IMR-90 (cell line): ENCODE results near the gene CALY. TPM values are rescaled to one million over a fixed set of nuclear protein-coding genes. Genes with fewer than 3 reads are reported as not detected.

Experiments
- ATAC-seq: fragments of 200-7000 bp; cut with Tn5 transposase; 2 replicates; pipeline ENCODE4 v1.9.1; 2020; ENCODE audit warnings: low read depth, mild to moderate bottlenecking, moderate library complexity
- BruUV-seq: library from RNA; stranded (reverse); fragments of 400-500 nt; replicated peaks from 2 replicates; lab custom pipeline; 2021; lab: Mats Ljungman, UMichigan
- CTCF ChIA-PET: fragments of 300-600 bp; formaldehyde crosslinking; extraction: SDS; loops from one replicate; lab custom pipeline; 2021; ENCODE audit warnings: antibody characterized with exemption; lab: Yijun Ruan, JAX
- POLR2A ChIA-PET: fragments of 300-600 bp; sonication (Branson Sonifier 250); formaldehyde crosslinking; loops from one replicate; lab custom pipeline; 2022; ENCODE audit warnings: antibody characterized with exemption; ENCODE audit not compliant: unreplicated experiment; lab: Charles Lee
- DNase-seq: peaks from one replicate; pipeline ENCODE4 v3.0.0; 2013
- H2AFZ ChIP-seq: replicated peaks from 2 replicates; pipeline ENCODE3; 2013; ENCODE audit warnings: low read length, mild to moderate bottlenecking; ENCODE audit not compliant: poor library complexity
- H2AK5ac ChIP-seq: 2 replicates; pipeline ENCODE4 v1.6.1; 2013; ENCODE audit warnings: low read depth, low read length, inconsistent platforms
- H2AK9ac ChIP-seq: replicated peaks from 2 replicates; pipeline ENCODE3; 2013; ENCODE audit warnings: mild to moderate bottlenecking, low read depth, low read length, moderate library complexity; ENCODE audit not compliant: poor library complexity
- H2BK120ac ChIP-seq: 2 replicates; pipeline ENCODE4 v1.6.1; 2013; ENCODE audit warnings: low read depth, low read length, inconsistent platforms
- H2BK15ac ChIP-seq: 3 replicates; pipeline ENCODE4 v1.6.1; 2013; ENCODE audit warnings: low read depth, low read length, inconsistent platforms
- H2BK20ac ChIP-seq: 2 replicates; pipeline ENCODE4 v1.6.1; 2013; ENCODE audit warnings: low read depth, mild to moderate bottlenecking, inconsistent platforms, low read length, moderate library complexity
- H2BK5ac ChIP-seq: 2 replicates; pipeline ENCODE4 v1.6.1; 2013; ENCODE audit warnings: mild to moderate bottlenecking, low read depth, low read length, inconsistent platforms; ENCODE audit not compliant: poor library complexity, severe bottlenecking
- H3K14ac ChIP-seq: replicated peaks from 2 replicates; pipeline ENCODE4 v1.6.1; 2013; ENCODE audit warnings: low read depth, low read length, inconsistent platforms
- H3K18ac ChIP-seq: 2 replicates; pipeline ENCODE4 v1.6.1; 2013; ENCODE audit warnings: low read depth, low read length, control low read depth
- H3K23ac ChIP-seq: 2 replicates; pipeline ENCODE4 v1.6.1; 2013; ENCODE audit warnings: low read depth, low read length, inconsistent platforms
- H3K27ac ChIP-seq: 2 replicates; pipeline ENCODE4 v1.5.1; 2013; ENCODE audit warnings: mild to moderate bottlenecking, control low read depth, low read length; ENCODE audit not compliant: insufficient read depth
- H3K27me3 ChIP-seq: 2 replicates; pipeline ENCODE4 v1.6.1; 2013; ENCODE audit warnings: low read length; ENCODE audit not compliant: control insufficient read depth, insufficient read depth
- H3K36me3 ChIP-seq: 2 replicates; pipeline ENCODE4 v1.6.1; 2013; ENCODE audit warnings: low read length, mixed read lengths; ENCODE audit not compliant: control insufficient read depth, insufficient read depth
- H3K4ac ChIP-seq: 2 replicates; pipeline ENCODE4 v1.6.1; 2013; ENCODE audit warnings: low read depth, low read length, inconsistent platforms
- H3K4me1 ChIP-seq: 2 replicates; pipeline ENCODE4 v1.6.1; 2013; ENCODE audit warnings: low read length, mixed read lengths; ENCODE audit not compliant: control insufficient read depth, insufficient read depth
- H3K4me2 ChIP-seq: 2 replicates; pipeline ENCODE4 v1.6.1; 2013; ENCODE audit warnings: low read depth, mild to moderate bottlenecking, control low read depth, low read length, moderate library complexity
- H3K4me3 ChIP-seq: 2 replicates; pipeline ENCODE4 v1.5.1; 2013; ENCODE audit warnings: low read depth, mild to moderate bottlenecking, control low read depth, low read length, moderate library complexity; ENCODE audit not compliant: insufficient read depth
- H3K56ac ChIP-seq: 2 replicates; pipeline ENCODE4 v1.6.1; 2013; ENCODE audit warnings: low read length, inconsistent platforms; ENCODE audit not compliant: insufficient read depth; ENCODE audit errors: extremely low read depth
- H3K79me1 ChIP-seq, 2 experiments: 2 replicates each; pipeline ENCODE4 v1.6.1; 2013; ENCODE audit warnings: low read length in 2 of 2, inconsistent platforms in 1 of 2, low read depth in 1 of 2
- H3K9ac ChIP-seq: 2 replicates; pipeline ENCODE4 v1.6.1; 2013; ENCODE audit warnings: low read depth, low read length, control low read depth
- H3K9me1 ChIP-seq: 2 replicates; pipeline ENCODE4 v1.6.1; 2013; ENCODE audit warnings: low read length, inconsistent platforms; ENCODE audit not compliant: insufficient read depth
- H3K9me3 ChIP-seq: 2 replicates; pipeline ENCODE4 v1.6.1; 2013; ENCODE audit warnings: low read length; ENCODE audit not compliant: control insufficient read depth, insufficient read depth
- H4K20me1 ChIP-seq: 2 replicates; pipeline ENCODE4 v1.6.1; 2013; ENCODE audit warnings: low read length, inconsistent platforms; ENCODE audit not compliant: insufficient read depth
- H4K5ac ChIP-seq: 2 replicates; pipeline ENCODE4 v1.6.1; 2013; ENCODE audit warnings: mild to moderate bottlenecking, low read depth, low read length, control low read depth
- H4K8ac ChIP-seq, 2 experiments: 2 replicates each; pipeline ENCODE4 v1.6.1; 2013; ENCODE audit warnings: low read depth in 2 of 2, low read length in 2 of 2, control low read depth in 1 of 2, inconsistent platforms in 1 of 2
- H4K91ac ChIP-seq: 2 replicates; pipeline ENCODE4 v1.6.1; 2013; ENCODE audit warnings: low read depth, low read length, inconsistent platforms; ENCODE audit not compliant: insufficient read depth
- BHLHE40 ChIP-seq: fragments of 150-350 bp; IDR thresholded peaks from 2 replicates; pipeline ENCODE4 v1.6.1; 2016; ENCODE audit warnings: mild to moderate bottlenecking, low read depth, low read length
- CEBPB ChIP-seq: IDR thresholded peaks from 2 replicates; pipeline ENCODE4 v1.6.1; 2012; ENCODE audit warnings: low read depth, low read length, improper control_type of control experiment
- CHD1 ChIP-seq: IDR thresholded peaks from 2 replicates; pipeline ENCODE4 v1.6.1; 2012; ENCODE audit warnings: low read depth, low read length, improper control_type of control experiment
- FOS ChIP-seq: fragments of 150-350 bp; IDR thresholded peaks from 2 replicates; pipeline ENCODE4 v1.6.1; 2016; ENCODE audit warnings: low read depth, low read length
- MAFK ChIP-seq: IDR thresholded peaks from 2 replicates; pipeline ENCODE4 v1.6.1; 2012; ENCODE audit warnings: low read depth, low read length, improper control_type of control experiment
- MAZ ChIP-seq: IDR thresholded peaks from 2 replicates; pipeline ENCODE4 v1.6.1; 2012; ENCODE audit warnings: low read depth, mild to moderate bottlenecking, low read length, improper control_type of control experiment, moderate library complexity, borderline replicate concordance
- MXI1 ChIP-seq: IDR thresholded peaks from 2 replicates; pipeline ENCODE4 v1.6.1; 2012; ENCODE audit warnings: low read depth, mild to moderate bottlenecking, low read length, moderate library complexity, borderline replicate concordance
- NFE2L2 ChIP-seq: fragments of 150-350 bp; IDR thresholded peaks from 2 replicates; pipeline ENCODE4 v1.6.1; 2016; ENCODE audit warnings: low read depth, mild to moderate bottlenecking, low read length
- POLR2A ChIP-seq: IDR thresholded peaks from 2 replicates; pipeline ENCODE4 v1.6.1; 2012; ENCODE audit warnings: mild to moderate bottlenecking, low read depth, low read length
- RAD21 ChIP-seq: IDR thresholded peaks from 2 replicates; pipeline ENCODE4 v1.6.1; 2012; ENCODE audit warnings: low read length, improper control_type of control experiment
- RCOR1 ChIP-seq: IDR thresholded peaks from 2 replicates; pipeline ENCODE4 v1.6.1; 2012; ENCODE audit warnings: mild to moderate bottlenecking, low read length, improper control_type of control experiment; ENCODE audit not compliant: insufficient replicate concordance
- RFX5 ChIP-seq: IDR thresholded peaks from 2 replicates; pipeline ENCODE4 v1.8.0; 2012; ENCODE audit warnings: low read depth, mild to moderate bottlenecking, low read length, moderate library complexity
- SMC3 ChIP-seq: fragments of 150-350 bp; IDR thresholded peaks from 2 replicates; pipeline ENCODE4 v1.6.1; 2016; ENCODE audit warnings: low read depth, mild to moderate bottlenecking, antibody characterized with exemption, low read length, moderate library complexity
- WGBS, 2 experiments: methylation state at CpG; one replicate each; pipeline versions ENCODE4 v1.1.5 to v1.1.7; 2013; ENCODE audit warnings: missing lambda C conversion rate in 2 of 2; ENCODE audit not compliant: insufficient read length in 1 of 2; ENCODE audit errors: extremely low coverage in 2 of 2; 5-methylcytosine and 5-hydroxymethylcytosine counted together
- dilution Hi-C: fragments of 300-500 bp; cut with HindIII; formaldehyde crosslinking; loops from one replicate; pipeline ENCODE4 v1.14.3; 2018; ENCODE audit warnings: low sequenced_read_pairs; ENCODE audit not compliant: unreplicated experiment
- in situ Hi-C: fragments of 300-500 bp; cut with MboI; formaldehyde crosslinking; loops from 3 replicates; pipeline ENCODE4 v1.14.3; 2019; ENCODE audit warnings: low sequenced_read_pairs, inconsistent platforms, mixed read lengths
- intact Hi-C: fragments of 100-400 bp; cut with micrococcal nuclease; formaldehyde crosslinking; loops from 2 replicates; pipeline ENCODE4 v1.10.0; 2022
- polyA plus RNA-seq, 3 experiments: library from polyadenylated mRNA; depleted of rRNA; stranded (reverse); fragments of >200 nt; gene quantifications; 2 replicates each; pipeline ENCODE4 v1.2.3, GENCODE V29; 2012; ENCODE audit warnings: low replicate concordance in 1 of 3
- total RNA-seq: library from RNA; depleted of rRNA; stranded (reverse); fragments of >200 nt; gene quantifications from 2 replicates; pipeline ENCODE4 v1.2.3, GENCODE V29; 2012
- TF ChIP-seq, protein P1 (sequence below): fragments of 150-350 bp; IDR thresholded peaks from 2 replicates; pipeline ENCODE4 v1.6.1; 2016; ENCODE audit warnings: low read depth, mild to moderate bottlenecking, low read length, moderate library complexity, borderline replicate concordance
- TF ChIP-seq, protein P2 (sequence below): conservative IDR thresholded peaks from 2 replicates; pipeline ENCODE4 v1.5.1; 2012; ENCODE audit warnings: mild to moderate bottlenecking, low read depth, low read length, improper control_type of control experiment
- TF ChIP-seq, protein P3 (sequence below): fragments of 150-350 bp; IDR thresholded peaks from 2 replicates; pipeline ENCODE4 v1.6.1; 2017; ENCODE audit warnings: mild to moderate bottlenecking, antibody characterized with exemption, low read length, low read depth

The CALY gene
- total and polyA plus RNA-seq, 2 of the 4 experiments (the other 2 are of a cell fraction), result 0.34 TPM; not detected in 1

DNA sequence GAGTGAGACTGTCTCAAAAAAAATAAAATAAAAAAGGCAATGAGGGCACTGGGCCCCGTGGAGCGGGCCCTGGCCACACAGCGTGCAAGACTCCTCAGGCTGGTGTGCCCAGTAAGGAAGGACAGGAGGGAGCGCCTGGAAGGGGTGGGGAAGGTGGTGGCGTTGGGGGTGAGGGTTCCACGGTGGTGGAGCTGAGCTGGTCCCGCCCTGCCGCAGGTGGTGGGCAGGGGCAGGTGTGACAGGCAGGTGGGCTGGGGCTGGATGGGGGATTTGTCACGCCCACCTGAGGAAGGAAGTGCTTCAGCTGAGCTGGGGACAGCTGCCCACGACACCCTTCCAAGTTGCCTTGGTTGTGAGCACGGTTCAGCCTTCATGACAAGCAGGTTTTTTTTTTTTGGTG is 9.7 kb upstream of the CALY start:
- Histone ChIP-seq H4K91ac (no peak overlapping the region), H4K20me1 (no peaks in the 10 kb centered on the region), H3K27me3 (peaks cover 18% of the 10 kb centered on the region), H3K9me3 (no peaks in the 10 kb centered on the region), H3K27ac (no peak overlapping the region), H2BK20ac (no peak overlapping the region), H4K5ac (no peak overlapping the region), H2AK9ac (no peak overlapping the region), H2BK15ac (no peak overlapping the region), H3K56ac (no peak overlapping the region), H3K79me1 (no peaks in the 10 kb centered on the region), H3K4me3 (no peak overlapping the region), H2AK5ac (no peak overlapping the region), H3K14ac (no peak overlapping the region), H3K23ac (no peak overlapping the region), H3K9me1 (0 out of 2 replicates have a peak, but pooled peaks cover 5% of the 10 kb centered on the region), H3K9ac (no peak overlapping the region), H3K4me2 (no peak overlapping the region), H2AFZ (no peak overlapping the region), H3K36me3 (no peaks in the 10 kb centered on the region), H2BK120ac (no peak overlapping the region), H3K18ac (no peak overlapping the region), H4K8ac (no peak overlapping the region), H3K4me1 (no peaks in the 10 kb centered on the region), H3K4ac (no peak overlapping the region), H2BK5ac (no peak overlapping the region)
- ATAC-seq, result no peak
- 58% methylated on average over 7 of the region's 11 CpGs; no CpG with 5 or more reads in 1 of the 2 experiments for WGBS, 2 experiments
- TF ChIP-seq RFX5, result no peak
- TF ChIP-seq RAD21, result no peak
- TF ChIP-seq RCOR1, result no peak
- TF ChIP-seq, protein P1, sequence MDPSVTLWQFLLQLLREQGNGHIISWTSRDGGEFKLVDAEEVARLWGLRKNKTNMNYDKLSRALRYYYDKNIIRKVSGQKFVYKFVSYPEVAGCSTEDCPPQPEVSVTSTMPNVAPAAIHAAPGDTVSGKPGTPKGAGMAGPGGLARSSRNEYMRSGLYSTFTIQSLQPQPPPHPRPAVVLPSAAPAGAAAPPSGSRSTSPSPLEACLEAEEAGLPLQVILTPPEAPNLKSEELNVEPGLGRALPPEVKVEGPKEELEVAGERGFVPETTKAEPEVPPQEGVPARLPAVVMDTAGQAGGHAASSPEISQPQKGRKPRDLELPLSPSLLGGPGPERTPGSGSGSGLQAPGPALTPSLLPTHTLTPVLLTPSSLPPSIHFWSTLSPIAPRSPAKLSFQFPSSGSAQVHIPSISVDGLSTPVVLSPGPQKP, result no peak
- TF ChIP-seq, protein P2, sequence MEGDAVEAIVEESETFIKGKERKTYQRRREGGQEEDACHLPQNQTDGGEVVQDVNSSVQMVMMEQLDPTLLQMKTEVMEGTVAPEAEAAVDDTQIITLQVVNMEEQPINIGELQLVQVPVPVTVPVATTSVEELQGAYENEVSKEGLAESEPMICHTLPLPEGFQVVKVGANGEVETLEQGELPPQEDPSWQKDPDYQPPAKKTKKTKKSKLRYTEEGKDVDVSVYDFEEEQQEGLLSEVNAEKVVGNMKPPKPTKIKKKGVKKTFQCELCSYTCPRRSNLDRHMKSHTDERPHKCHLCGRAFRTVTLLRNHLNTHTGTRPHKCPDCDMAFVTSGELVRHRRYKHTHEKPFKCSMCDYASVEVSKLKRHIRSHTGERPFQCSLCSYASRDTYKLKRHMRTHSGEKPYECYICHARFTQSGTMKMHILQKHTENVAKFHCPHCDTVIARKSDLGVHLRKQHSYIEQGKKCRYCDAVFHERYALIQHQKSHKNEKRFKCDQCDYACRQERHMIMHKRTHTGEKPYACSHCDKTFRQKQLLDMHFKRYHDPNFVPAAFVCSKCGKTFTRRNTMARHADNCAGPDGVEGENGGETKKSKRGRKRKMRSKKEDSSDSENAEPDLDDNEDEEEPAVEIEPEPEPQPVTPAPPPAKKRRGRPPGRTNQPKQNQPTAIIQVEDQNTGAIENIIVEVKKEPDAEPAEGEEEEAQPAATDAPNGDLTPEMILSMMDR, result no peak
- TF ChIP-seq POLR2A, result no peak
- TF ChIP-seq MAFK, result no peak
- no peak for TF ChIP-seq MXI1
- no peak for TF ChIP-seq SMC3
- no peak for TF ChIP-seq BHLHE40
- no peak for TF ChIP-seq NFE2L2
- no peak for TF ChIP-seq FOS
- TF ChIP-seq, protein P3, sequence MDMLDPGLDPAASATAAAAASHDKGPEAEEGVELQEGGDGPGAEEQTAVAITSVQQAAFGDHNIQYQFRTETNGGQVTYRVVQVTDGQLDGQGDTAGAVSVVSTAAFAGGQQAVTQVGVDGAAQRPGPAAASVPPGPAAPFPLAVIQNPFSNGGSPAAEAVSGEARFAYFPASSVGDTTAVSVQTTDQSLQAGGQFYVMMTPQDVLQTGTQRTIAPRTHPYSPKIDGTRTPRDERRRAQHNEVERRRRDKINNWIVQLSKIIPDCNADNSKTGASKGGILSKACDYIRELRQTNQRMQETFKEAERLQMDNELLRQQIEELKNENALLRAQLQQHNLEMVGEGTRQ, result no peak
- TF ChIP-seq CHD1, result no peak
- TF ChIP-seq MAZ, result no peak
- TF ChIP-seq CEBPB, result no peak
- in situ Hi-C loops, result no loop called here
- no TSS peak for BruUV-seq
- no peak for DNase-seq
- intact Hi-C loops, result no loop called here
- dilution Hi-C loops, result no loop called here
- ChIA-PET CTCF (interaction anchor here (0.7 kb wide), 1 partner anchor 166 kb away, joined by 3 read pairs; no protein-coding TSS in a partner anchor), POLR2A (no interaction called here)
